MM.1S (cell line): Measurements from ENCODE around the gene TANGO2.

Experiments used
- EZH2 ChIP-seq: fragments of 300-600 bp; sonication (generic); optimal IDR thresholded peaks from 2 replicates; pipeline ENCODE3; 2017; ENCODE audit warnings: low read depth, mild to moderate bottlenecking, antibody characterized with exemption, low read length, mixed read lengths
- EZH2phosphoT487 ChIP-seq: fragments of 300-600 bp; sonication (generic); IDR thresholded peaks from 2 replicates; pipeline ENCODE4 v1.6.1; 2018; ENCODE audit warnings: antibody characterized with exemption, low read length
- TF ChIP-seq, protein P1 (sequence below): fragments of 300-600 bp; sonication (generic); IDR thresholded peaks from 2 replicates; pipeline ENCODE4 v1.5.1; 2016; ENCODE audit warnings: antibody characterized with exemption, low read length, mixed read lengths

DNA sequence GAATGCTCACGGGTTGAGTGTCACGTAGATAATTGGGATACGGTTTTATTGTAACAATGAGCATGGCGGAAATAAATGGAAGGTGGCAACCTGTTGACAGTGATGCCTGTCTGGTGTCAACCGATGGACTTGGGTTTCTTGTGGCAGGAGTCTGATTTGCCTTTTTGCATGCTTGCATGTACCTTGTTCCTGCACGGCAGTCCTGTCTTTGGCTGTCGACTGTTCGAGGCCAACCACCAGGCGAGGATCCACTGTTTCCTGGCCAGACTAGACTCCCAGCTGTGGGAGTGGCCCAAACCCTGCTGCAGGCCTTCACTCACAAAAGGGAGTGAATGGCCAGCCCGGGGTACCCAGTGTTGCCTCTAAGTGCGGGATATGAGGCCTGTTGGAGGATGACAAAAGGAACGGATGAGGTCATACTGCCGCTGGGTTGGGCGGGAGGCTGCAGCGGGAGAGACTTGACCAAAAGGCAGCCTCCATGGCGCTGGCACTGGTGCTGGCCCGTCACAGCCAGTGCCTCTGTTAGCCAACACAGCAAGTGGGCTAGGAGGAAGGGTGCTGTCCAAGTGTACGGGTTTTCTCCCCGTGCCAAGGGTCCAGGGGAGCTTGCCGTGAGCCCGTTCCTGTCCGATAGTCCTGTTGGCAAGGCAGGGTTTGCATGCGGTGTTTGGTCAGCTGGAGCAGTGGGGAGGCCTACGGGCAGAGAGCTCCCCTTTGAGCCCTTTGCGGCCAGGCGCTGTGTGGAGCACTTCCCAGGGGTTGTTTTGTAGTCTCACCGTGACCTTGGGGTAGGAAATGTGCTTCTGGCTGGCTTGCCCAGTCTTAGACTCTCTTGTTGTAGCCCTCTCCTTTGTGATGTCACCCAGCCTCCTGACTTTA is 60.1 kb downstream of the TANGO2 start:
- TF ChIP-seq EZH2phosphoT487: no peak
- TF ChIP-seq, protein P1, sequence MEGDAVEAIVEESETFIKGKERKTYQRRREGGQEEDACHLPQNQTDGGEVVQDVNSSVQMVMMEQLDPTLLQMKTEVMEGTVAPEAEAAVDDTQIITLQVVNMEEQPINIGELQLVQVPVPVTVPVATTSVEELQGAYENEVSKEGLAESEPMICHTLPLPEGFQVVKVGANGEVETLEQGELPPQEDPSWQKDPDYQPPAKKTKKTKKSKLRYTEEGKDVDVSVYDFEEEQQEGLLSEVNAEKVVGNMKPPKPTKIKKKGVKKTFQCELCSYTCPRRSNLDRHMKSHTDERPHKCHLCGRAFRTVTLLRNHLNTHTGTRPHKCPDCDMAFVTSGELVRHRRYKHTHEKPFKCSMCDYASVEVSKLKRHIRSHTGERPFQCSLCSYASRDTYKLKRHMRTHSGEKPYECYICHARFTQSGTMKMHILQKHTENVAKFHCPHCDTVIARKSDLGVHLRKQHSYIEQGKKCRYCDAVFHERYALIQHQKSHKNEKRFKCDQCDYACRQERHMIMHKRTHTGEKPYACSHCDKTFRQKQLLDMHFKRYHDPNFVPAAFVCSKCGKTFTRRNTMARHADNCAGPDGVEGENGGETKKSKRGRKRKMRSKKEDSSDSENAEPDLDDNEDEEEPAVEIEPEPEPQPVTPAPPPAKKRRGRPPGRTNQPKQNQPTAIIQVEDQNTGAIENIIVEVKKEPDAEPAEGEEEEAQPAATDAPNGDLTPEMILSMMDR: no peak
- no peak for TF ChIP-seq EZH2
